Endothelial cell of hepatic sinusoid (primary cell): ENCODE data around the gene YWHAQ.
"Not testable (repeated sequence)": the region's sequence is repeated elsewhere in the genome, so short reads cannot be mapped to it uniquely, and the experiment has no call there.

Experiments
- in situ Hi-C: cut with HindIII; loops from 2 replicates; pipeline ENCODE4 v1.10.0; 2017; ENCODE audit warnings: low sequenced_read_pairs

The YWHAQ gene

DNA sequence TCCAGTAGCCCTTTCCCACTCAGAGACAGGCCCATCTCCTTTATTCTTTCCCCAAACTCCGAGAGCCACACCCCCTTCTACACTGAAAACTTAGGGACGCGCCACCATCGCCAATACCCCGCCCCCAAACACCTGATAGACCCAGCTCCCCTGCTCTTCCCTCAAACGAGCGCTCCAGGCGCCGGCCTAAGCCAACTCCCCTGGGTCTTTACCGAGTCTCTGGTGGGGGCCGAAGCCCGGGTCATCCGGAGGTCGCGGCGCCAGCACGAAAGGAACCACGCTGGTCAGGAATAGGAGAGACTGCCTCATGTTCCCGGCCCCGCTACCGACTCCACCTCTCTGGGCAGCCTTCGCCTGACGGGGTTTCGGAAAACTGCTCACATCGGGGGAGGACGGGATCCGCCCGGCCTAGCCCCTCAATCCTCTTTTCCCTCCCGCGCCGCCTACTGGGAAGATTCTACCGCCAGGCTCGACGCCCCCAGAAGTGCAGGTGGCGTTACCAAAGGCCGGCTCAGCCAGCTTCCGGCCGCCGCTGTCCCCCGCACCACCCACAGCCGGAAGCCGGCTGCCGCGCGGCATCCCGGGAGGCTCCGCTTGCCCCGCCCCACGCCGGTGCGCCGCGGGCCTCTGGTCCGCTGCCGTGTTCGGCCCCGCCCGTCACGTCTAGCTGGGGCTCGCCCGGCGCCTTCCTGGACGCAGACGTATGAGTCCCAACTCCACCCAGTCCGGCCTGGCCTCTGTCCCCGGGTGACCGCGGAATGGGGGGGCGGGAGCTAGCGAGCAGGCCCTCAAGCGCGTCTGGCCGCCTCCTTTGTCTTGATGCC, 75.3 kb downstream of the YWHAQ start, which contains the start of gene ADAM17:
ADAM17 (minus strand) TSS at position 534 of the 824 bp plus-strand sequence; CDS start at position 309, 225 bp downstream.
- in situ Hi-C loops = no loop called here

GRCh38 chr2:9554921-9555296, 75.9 kb downstream of the YWHAQ start:
- in situ Hi-C loops = no loop called here

GRCh38 chr2:9552219-9553178, 78.3 kb downstream of the YWHAQ start:
- in situ Hi-C loops = no loop called here

DNA sequence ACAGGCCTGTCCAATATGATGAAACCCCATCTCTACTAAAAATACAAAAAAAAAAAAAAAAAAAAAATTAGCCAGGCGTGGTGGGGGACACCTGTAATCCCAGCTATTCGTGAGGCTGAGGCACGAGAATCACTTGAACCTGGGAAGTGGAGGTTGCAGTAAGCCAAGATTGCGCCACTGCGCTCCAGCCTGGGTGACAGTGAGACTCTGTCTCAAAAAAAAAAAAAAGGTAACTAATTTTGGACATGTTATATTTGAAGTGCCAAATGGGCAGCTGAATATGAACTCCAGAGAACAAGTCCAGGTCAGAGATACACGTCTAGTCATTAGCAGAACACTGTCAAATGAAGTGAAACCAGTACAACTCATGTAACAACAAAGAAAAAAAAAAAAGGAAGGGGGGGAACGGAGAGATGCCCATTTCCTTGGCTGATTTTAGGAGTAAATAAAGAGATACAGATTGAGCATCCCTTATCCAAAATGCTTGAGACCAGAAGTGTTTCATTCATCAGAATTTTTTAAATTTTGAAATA, 79.9 kb downstream of the YWHAQ start:
- in situ Hi-C loops = not testable (repeated sequence)

GRCh38 chr2:9549420-9549819, 81.4 kb downstream of the YWHAQ start:
- in situ Hi-C loops = no loop called here

DNA sequence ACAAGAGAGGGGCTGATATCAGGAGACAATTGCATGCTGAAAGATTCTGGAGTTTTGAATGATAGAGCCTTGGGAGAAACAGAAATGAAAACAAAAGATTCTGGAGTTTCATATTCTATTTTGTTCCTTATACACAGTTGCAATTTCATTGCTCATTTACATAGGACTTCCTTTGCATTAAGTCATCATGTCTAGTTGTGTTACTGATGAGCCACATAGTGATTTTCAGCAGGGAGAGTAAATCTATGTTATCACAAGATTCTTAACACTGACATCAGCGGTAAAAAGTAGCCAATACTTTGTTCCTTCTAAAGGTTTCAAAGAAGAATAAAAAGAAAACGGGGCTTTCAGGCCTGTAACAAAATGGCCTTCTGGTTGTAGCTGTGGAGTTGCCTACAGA, 82.3 kb downstream of the YWHAQ start:
- in situ Hi-C loops = no loop called here

- in situ Hi-C loops = no loop called here
Measured at GRCh38 chr2:9547262-9547991, 83.4 kb downstream of the YWHAQ start.

DNA sequence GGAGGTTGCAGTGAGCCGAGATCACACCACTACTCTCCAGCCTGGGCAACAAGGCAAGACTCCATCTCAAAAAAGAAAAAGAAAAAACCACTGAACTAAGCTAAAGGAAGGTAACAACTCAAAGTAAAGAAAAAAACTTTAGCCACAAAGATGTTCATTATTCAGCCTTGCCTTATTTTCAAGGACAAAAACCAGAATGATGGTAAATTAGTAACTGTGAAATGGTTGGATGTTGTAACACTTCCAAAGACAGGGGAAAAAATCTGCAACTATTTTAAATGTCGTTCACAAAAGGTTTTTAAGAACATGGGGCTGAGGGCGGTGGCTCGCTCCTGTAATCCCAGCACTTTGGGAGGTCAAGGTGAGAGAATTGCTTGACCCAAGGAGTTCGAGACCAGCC, 85.3 kb downstream of the YWHAQ start:
- in situ Hi-C loops = no loop called here

GRCh38 chr2:9543557-9543956, 87.2 kb downstream of the YWHAQ start:
- in situ Hi-C loops = loop anchor here (5.0 kb wide), 1 partner anchor 84 kb away; no protein-coding TSS in a partner anchor

GRCh38 chr2:9539531-9539930, 91.3 kb downstream of the YWHAQ start:
- in situ Hi-C loops = no loop called here

DNA sequence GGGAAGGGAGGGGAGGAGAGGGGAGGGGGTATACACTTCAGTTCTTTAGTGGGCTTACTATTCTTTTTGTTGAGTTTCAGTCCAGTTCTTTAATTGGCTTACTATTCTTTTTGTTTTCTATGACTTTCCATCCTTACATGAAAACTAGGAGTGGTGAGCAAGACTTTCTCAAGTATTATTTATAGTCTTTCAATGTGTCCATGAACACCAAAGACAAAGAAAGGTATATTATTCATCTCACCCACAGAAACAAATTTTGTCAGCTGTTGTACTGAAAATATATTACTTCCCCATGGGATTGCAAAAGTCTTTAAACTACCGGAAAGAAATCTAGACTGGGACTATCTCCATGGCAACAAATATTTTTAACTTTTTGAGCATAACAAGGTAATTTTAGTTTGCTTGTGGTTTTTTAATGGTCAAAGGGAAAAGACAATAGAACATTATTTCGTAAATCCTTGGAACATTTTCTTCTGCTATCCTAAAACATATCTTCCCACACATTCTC, 92.7 kb downstream of the YWHAQ start:
- in situ Hi-C loops = no loop called here

GRCh38 chr2:9536504-9536903, 94.3 kb downstream of the YWHAQ start:
- in situ Hi-C loops = no loop called here

- in situ Hi-C loops = no loop called here
Measured at GRCh38 chr2:9535177-9535576, 95.6 kb downstream of the YWHAQ start.
